ENCODE data around the gene CRTAC1. TPM values are rescaled to one million over a fixed set of nuclear protein-coding genes. Genes with fewer than 3 reads are reported as not detected.

CRTAC1 gene
- total and polyA plus RNA-seq, 2 experiments from 2014 or later, result 0.30 to 8.0 TPM

- H3K36me3 ChIP-seq, result no peaks in the 10 kb centered on the region
- DNase-seq (ENCODE audit: low read depth in 1 of 2, low spot score in 1 of 2), result no peak
- peaks cover 11% of the 10 kb centered on the region for H3K27me3 ChIP-seq
- TF ChIP-seq CTCF (IDR thresholded peaks at IDR 0.05; ENCODE audit: low read depth, low read length), result no peak
- no peaks in the 10 kb centered on the region for H3K9me3 ChIP-seq (ENCODE audit: low read depth)
- no peak overlapping the region for H3K27ac ChIP-seq
- H3K4me1 ChIP-seq (ENCODE audit: low read depth), result no peaks in the 10 kb centered on the region
- no peak overlapping the region for H3K4me3 ChIP-seq
These were observed 97.4 kb downstream of the CRTAC1 start for GRCh38 chr10:97932932-97933530.

GRCh38 chr10:97931041-97931440, 99.4 kb downstream of the CRTAC1 start:
- Histone ChIP-seq H3K36me3 (no peaks in the 10 kb centered on the region), H3K27me3 (peaks cover 6% of the 10 kb centered on the region), H3K9me3 (ENCODE audit: low read depth) (no peaks in the 10 kb centered on the region), H3K4me3 (no peak overlapping the region), H3K4me1 (ENCODE audit: low read depth) (no peaks in the 10 kb centered on the region), H3K27ac (no peak overlapping the region)
- no peak for TF ChIP-seq CTCF (IDR thresholded peaks at IDR 0.05; ENCODE audit: low read depth, low read length)
- no peak for DNase-seq (ENCODE audit: low read depth in 1 of 2, low spot score in 1 of 2)

- Histone ChIP-seq H3K27me3 (peaks cover 6% of the 10 kb centered on the region), H3K4me3 (no peak overlapping the region), H3K27ac (no peak overlapping the region), H3K9me3 (ENCODE audit: low read depth) (no peaks in the 10 kb centered on the region), H3K4me1 (ENCODE audit: low read depth) (no peaks in the 10 kb centered on the region), H3K36me3 (no peaks in the 10 kb centered on the region)
- no peak for TF ChIP-seq CTCF (IDR thresholded peaks at IDR 0.05; ENCODE audit: low read depth, low read length)
- DNase-seq (ENCODE audit: low read depth in 1 of 2, low spot score in 1 of 2), result peak in 1 of 2 donors; percentile 13
These were observed 101.5 kb downstream of the CRTAC1 start for GRCh38 chr10:97928897-97929296.

GRCh38 chr10:97927622-97928021, 102.8 kb downstream of the CRTAC1 start:
- H3K27ac ChIP-seq, result no peak overlapping the region

GRCh38 chr10:97926055-97926454, 104.4 kb downstream of the CRTAC1 start:
- TF ChIP-seq CTCF (IDR thresholded peaks at IDR 0.05; ENCODE audit: low read depth, low read length), result no peak
- no peak overlapping the region for H3K4me3 ChIP-seq
- H3K27ac ChIP-seq, result no peak overlapping the region
- H3K9me3 ChIP-seq (ENCODE audit: low read depth), result no peaks in the 10 kb centered on the region
- no peaks in the 10 kb centered on the region for H3K36me3 ChIP-seq
- peaks cover 6% of the 10 kb centered on the region for H3K27me3 ChIP-seq
- DNase-seq (ENCODE audit: low read depth in 1 of 2, low spot score in 1 of 2), result no peak
- no peaks in the 10 kb centered on the region for H3K4me1 ChIP-seq (ENCODE audit: low read depth)

More at GRCh38 chr10:97927622-97928021, 102.8 kb downstream of the CRTAC1 start:
- H3K4me1 ChIP-seq (ENCODE audit: low read depth), result no peaks in the 10 kb centered on the region
- peaks cover 6% of the 10 kb centered on the region for H3K27me3 ChIP-seq
- no peak for TF ChIP-seq CTCF (IDR thresholded peaks at IDR 0.05; ENCODE audit: low read depth, low read length)
- DNase-seq (ENCODE audit: low read depth in 1 of 2, low spot score in 1 of 2), result no peak
- H3K4me3 ChIP-seq, result no peak overlapping the region
- H3K9me3 ChIP-seq (ENCODE audit: low read depth), result no peaks in the 10 kb centered on the region
- no peaks in the 10 kb centered on the region for H3K36me3 ChIP-seq
